ENCODE measurements around the gene KLF1. TPM values are rescaled to one million over a fixed set of nuclear protein-coding genes. Genes with fewer than 3 reads are reported as not detected.
"Not testable (repeated sequence)": the region's sequence is repeated elsewhere in the genome, so short reads cannot be mapped to it uniquely, and the experiment has no call there.

Gene KLF1
- total RNA-seq, 2 donors from 2014 or later: 0.26 TPM; not detected in 1

- DNase-seq (ENCODE audit: low spot score): no peak
- Histone ChIP-seq H3K27ac (no peak overlapping the region), H3K4me3 (no peak overlapping the region), H3K4me1 (no peaks in the 10 kb centered on the region), H3K27me3 (no peaks in the 10 kb centered on the region), H3K36me3 (no peaks in the 10 kb centered on the region), H3K9me3 (peaks cover 3 to 15% of the 10 kb centered on the region in 2 donors)
- TF ChIP-seq CTCF (IDR thresholded peaks at IDR 0.05): no peak
Measured at GRCh38 chr19:12858041-12858928, 28.7 kb downstream of the KLF1 start.

- Histone ChIP-seq H3K9me3 (peaks cover 3 to 15% of the 10 kb centered on the region in 2 donors), H3K27me3 (no peaks in the 10 kb centered on the region), H3K4me1 (no peaks in the 10 kb centered on the region), H3K36me3 (no peaks in the 10 kb centered on the region), H3K4me3 (no peak overlapping the region), H3K27ac (no peak overlapping the region)
- DNase-seq (ENCODE audit: low spot score): no peak
- no peak for TF ChIP-seq CTCF (IDR thresholded peaks at IDR 0.05)
Measured at GRCh38 chr19:12856653-12857052, 30.3 kb downstream of the KLF1 start.

- no peaks in the 10 kb centered on the region for H3K36me3 ChIP-seq
- H3K9me3 ChIP-seq: no peaks in the 10 kb centered on the region
- TF ChIP-seq CTCF (IDR thresholded peaks at IDR 0.05): peak; percentile 99 to 100
- H3K4me1 ChIP-seq: peaks cover 0 to 11% of the 10 kb centered on the region in 2 donors
- H3K27ac ChIP-seq: no peak overlapping the region
- peak; percentile 86 for DNase-seq (ENCODE audit: low spot score)
- no peaks in the 10 kb centered on the region for H3K27me3 ChIP-seq
- H3K4me3 ChIP-seq: peak overlapping the region in 1 of 2 donors; percentile 24
Measured at GRCh38 chr19:12847159-12848139, 39.6 kb downstream of the KLF1 start.

DNA sequence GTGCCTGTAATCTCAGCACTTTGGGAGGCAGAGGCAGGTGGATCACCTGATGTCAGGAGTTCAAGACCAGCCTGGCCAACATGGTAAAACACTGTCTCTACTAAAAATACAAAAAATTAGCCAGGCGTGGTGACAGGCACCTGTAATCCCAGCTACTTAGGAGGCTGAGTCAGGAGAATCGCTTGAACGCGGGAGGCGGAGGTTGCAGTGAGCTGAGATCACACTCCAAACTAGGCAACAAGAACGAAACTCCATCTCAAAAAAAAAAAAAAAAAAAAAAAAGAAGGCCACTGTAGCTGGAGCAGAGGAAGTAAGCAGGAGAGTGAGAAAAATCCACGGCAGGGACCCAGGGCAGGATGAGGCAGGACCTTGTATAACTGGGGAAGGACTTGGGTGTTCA, 40.4 kb downstream of the KLF1 start:
- peaks cover 0 to 11% of the 10 kb centered on the region in 2 donors for H3K4me1 ChIP-seq
- not testable (repeated sequence) for DNase-seq (ENCODE audit: low spot score); H3K36me3 ChIP-seq; H3K9me3 ChIP-seq; H3K4me3 ChIP-seq; H3K27me3 ChIP-seq; H3K27ac ChIP-seq

DNA sequence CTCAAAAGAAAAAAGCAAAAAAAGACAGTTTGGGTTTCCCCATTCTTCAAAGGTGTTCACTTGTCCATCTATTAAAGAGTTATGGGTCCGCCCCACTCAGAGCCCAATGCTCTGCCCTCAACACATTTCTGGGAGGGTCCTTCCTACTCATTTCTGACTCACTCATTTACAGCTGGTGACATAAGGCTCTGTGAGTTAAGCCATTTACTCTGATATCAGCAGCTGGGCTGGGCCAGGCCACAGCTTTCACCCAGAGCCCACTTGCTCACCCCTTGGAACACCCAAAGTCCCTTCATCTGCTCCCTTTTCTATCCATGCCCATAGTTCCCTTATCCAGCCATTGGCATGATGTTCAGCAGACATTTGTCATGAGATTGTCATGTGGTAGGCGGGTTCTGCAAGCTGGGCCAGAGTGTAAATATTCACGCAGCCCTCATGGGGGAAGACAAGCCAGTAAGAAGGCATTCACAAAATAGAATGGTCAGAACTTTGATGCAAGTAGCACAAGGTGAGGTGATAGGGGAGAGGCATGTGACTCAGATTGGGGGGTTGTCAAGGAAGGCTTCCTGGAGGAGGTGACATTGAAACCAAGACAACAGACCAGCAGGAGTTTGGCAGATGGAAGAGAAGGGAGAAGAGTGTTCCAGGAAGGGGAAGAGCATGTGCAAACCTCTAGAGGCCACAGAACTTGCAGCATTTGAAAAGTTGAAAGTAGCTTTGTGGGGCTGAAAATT, 42.8 kb downstream of the KLF1 start:
- Histone ChIP-seq H3K4me3 (no peak overlapping the region), H3K36me3 (no peaks in the 10 kb centered on the region), H3K4me1 (peaks cover 0 to 21% of the 10 kb centered on the region in 2 donors), H3K27ac (no peak overlapping the region), H3K9me3 (no peaks in the 10 kb centered on the region), H3K27me3 (peaks cover 19 to 28% of the 10 kb centered on the region in 2 donors)
- no peak for DNase-seq (ENCODE audit: low spot score)
- no peak for TF ChIP-seq CTCF (IDR thresholded peaks at IDR 0.05)
